ENCODE results near the gene SSX5.
"Not testable (repeated sequence)": the region's sequence is repeated elsewhere in the genome, so short reads cannot be mapped to it uniquely, and the experiment has no call there.

The SSX5 gene

DNA sequence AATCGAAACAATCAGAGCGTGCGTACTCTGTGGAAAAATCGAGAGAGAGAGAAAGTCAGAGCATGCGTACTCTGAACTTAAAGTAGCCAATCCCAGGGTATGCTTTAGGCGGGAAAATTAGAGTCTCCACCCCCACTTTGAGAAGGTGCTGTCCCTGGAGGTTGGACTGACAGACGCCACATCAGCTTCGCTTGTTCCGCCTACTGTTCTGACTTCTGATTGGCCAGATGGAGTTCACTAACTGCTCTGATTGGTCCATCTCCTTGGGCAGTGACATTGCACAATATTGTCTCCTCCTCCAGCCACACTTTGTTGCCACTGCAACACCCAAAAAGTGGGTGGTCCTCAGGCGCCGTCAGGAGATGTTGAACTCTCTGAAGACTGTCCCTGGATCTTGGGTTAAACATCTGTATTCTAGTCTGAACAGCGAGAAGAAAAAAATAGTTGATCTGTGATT, at the start of gene SSX5:
TSS of gene SSX5 (minus strand) at position 51 of the 457 bp plus-strand sequence. CDS start 1,437 bp downstream, outside the sequence.
- no peak for DNase-seq

DNA sequence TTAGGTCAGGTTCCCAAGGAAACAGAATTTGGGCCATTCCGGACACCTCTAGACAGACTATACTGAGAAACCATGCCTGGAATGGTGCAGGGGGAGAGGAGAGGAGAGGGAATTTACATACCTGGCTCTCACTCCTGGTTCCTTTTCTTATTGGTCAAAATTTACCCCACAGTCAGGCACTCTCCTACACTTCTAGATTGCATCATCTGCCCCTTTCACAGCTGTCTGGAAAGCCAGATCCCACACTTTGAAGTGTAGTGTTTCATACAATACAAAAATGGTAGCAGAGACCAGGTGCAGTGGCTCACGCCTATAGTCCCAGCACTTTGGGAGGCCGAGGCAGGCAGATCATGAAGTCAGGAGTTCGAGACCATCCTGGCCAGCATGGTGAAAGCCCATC, 27.6 kb upstream of the SSX5 start:
- DNase-seq, result not testable (repeated sequence)

- DNase-seq, result not testable (repeated sequence)
Observed at GRCh38 chrX:48214341-48214740, 17.7 kb upstream of the SSX5 start.

DNA sequence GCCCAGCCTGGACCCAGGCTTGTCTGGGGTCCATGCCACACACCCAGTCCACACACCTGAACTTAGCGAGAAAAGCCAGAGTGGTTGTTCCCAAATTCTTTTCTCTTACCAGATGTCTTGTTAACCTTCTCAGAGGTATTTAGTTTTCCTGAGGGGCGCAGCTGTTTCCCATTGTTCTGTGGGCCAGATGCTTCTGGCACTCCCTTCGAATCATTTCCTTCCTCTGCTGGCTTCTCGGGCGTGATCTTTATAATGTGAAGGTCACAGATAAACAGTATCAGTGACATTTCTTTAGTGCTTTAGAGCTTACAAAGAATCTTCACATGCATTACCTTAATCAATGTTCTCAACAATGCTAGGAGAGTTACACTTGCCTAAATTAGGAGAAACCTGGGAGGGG, 6.6 kb downstream of the SSX5 start:
- DNase-seq, result not testable (repeated sequence)

DNA sequence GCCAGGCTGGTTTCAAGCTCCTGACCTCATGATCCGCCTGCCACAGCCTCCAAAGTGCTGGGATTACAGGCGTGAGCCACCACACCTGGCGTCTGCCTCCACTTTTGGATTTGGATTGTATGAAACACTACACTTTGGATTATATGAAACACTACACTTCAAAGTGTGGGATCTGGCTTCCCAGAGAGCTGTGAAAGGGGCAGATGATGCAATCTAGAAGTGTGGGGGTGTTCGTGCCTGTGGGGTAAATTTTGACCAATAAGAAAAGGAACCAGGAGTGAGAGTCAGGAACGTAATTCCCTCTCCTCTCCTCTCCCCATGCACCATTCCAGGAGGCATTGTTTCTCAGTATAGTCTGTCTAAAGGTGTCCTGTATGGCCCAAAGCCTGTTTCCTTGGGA, 14.7 kb downstream of the SSX5 start:
- not testable (repeated sequence) for DNase-seq

DNA sequence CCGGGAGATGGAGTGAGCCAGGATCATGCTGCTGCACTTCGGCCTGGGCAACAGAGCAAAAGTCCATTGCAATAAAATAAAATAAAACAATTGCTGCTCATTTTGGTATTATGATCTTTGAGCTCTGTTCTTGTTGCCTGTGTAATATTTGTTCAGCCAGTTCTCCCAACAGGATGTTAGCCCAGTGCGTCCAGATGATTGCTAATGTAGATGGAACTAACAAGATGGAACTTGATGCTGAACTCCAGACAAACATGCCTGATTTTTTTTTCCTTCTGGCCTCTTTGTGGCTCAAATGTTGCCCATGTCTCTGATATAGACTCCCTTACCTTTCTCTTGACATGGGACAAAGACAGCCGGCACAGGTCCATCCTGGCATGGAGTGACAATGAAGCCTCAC, 15.8 kb downstream of the SSX5 start:
- DNase-seq, result no peak

- no peak for DNase-seq
Observed at GRCh38 chrX:48179691-48180090, 16.9 kb downstream of the SSX5 start.

- DNase-seq, result not testable (repeated sequence)
Observed at GRCh38 chrX:48166322-48166721, 30.3 kb downstream of the SSX5 start.

DNA sequence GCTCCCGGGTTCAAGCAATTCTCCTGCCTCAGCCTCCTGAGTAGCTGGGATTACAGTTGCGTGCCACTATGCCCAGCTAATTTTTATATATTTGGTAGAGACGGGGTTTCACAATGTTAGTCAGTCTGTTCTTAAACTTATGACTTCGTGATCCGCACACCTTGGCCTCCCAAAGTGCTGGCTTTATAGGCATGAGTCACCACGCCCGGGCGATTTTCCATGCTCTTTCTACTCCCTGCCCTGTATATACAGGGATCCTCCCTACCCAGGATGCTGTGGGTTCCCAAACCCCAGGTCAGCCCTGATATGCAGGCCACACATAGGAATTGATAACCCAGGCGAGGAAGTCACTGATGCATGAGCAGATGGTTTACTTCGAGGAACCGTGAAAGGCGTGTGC, 31.4 kb downstream of the SSX5 start:
- no peak for DNase-seq

GRCh38 chrX:48156014-48156413, 40.6 kb downstream of the SSX5 start:
- no peak for DNase-seq

DNA sequence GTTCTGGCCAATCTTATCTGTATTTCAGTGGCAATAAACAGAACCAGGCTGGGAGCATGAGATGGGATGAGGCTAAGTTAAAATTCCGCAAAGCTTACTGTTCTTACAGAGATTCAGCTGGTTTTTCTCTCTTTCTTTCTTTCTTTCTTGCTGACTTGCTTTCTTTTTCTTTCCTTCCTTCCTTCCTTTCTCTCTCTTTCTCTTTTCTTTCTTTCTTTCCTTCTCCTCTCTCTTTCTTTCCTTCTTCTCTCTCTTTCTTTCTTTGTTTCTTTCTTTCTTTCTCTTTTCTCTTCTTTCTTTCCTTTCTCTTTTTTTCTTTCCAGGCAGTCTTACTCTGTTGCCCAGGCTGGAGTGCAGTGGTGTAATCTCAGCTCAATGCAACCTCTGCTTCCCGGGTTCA, 41.8 kb downstream of the SSX5 start:
- no peak for DNase-seq

DNA sequence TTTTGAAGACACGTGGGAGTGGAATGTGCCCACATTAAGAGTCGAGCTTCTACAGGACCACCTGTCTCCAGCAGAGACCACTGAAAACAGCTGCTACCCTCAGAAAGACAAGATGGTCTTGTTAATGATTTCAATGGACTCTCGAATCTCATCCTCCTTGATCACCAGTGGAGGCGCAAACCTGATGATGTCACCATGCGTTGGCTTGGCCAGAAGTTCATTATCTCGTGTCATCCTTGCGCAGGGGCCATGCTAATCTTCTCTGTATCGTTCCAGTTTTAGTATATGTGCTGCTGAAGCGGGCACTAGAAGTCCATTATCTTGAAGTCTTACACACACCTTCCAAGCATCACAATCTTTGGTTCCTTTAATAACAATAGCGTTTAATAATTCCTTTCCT, 42.8 kb downstream of the SSX5 start:
- DNase-seq, result no peak

DNA sequence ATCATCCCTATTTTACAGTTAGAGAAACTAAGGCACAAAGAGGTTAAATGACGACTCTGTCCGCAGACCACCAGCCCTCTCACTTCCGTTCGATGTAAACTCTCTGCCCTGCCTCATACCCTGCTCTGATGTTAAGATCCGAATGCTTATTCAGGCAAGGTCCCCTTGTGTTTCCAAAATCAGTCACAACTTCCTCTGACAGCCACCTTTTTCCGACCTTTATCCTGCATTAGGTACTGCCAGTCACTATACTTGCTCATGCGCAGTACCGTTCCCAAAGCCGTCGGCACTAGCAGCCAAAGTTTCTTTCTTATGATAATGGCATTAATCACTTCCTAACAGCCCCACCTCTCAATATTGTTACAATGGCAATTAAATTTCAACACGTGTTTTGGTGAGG, 53.9 kb downstream of the SSX5 start:
- not testable (repeated sequence) for DNase-seq

DNA sequence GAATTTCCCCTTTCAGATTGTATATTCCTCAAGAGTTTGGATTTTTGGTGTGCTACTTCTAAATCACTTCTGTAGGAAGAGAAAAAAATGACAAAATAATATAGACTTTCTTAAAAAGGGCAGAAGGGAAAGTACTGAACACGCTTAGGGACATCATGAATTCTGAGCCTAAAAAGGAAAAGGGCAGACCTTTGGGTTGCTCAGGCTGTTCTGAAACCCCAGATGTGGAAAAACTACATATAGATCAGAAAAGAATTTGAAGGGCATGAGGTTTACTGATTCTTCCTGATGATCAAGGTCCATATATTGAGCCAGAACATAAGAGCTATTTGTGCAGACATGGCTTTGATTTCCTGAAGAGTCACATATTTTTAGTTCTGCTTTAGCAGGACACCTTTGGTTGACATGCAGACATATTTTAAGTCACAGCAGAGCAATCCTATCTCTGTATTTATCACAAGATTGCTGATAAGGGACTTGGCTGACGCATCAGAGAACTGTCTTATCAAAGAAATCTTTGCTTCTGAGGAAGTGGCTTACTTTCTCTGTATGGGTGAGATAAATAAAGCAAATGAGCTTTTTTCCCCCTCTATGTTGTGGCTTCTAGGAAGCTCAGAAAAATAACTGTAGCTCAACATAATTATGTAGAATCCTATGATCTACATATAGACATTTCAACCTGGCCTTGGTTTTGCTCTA, 54.6 kb downstream of the SSX5 start:
- DNase-seq, result not testable (repeated sequence)

DNA sequence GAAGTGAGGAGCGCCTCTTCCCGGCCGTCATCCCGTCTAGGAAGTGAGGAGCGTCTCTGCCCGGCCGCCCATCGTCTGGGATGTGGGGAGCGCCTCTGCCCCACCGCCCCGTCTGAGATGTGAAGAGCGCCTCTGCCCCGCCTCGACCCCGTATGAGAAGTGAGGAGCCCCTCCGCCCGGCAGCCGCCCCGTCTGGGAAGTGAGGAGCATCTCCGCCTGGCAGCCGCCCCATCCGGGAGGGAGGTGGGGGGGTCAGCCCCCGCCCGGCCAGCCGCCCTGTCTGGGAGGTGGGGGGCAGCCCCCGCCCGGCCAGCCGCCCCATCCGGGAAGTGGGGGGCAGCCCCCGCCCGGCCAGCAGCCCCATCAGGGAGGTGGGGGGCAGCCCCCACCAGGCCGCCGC, 57.5 kb downstream of the SSX5 start:
- not testable (repeated sequence) for DNase-seq
